Transverse colon (tissue), 3 donors: ENCODE measurements around the gene SLA2.

Experiments
- CTCF ChIP-seq, 5 experiments: fragments of 200-600 bp in 3 of 5; fragments of 450-650 bp in 2 of 5; sonication (generic) in 3 of 5; IDR thresholded peaks; 1 replicate in 2 of 5; 2 replicates in 3 of 5; pipeline ENCODE4 v1.5.1; 2016 to 2017; ENCODE audit warnings: antibody characterized with exemption in 5 of 5, inconsistent platforms in 3 of 5, mild to moderate bottlenecking in 2 of 5, moderate library complexity in 1 of 5
- POLR2A ChIP-seq: fragments of 450-650 bp; IDR thresholded peaks from one replicate; pipeline ENCODE4 v1.6.1; 2016; ENCODE audit warnings: antibody characterized with exemption, mild to moderate bottlenecking, moderate library complexity

DNA sequence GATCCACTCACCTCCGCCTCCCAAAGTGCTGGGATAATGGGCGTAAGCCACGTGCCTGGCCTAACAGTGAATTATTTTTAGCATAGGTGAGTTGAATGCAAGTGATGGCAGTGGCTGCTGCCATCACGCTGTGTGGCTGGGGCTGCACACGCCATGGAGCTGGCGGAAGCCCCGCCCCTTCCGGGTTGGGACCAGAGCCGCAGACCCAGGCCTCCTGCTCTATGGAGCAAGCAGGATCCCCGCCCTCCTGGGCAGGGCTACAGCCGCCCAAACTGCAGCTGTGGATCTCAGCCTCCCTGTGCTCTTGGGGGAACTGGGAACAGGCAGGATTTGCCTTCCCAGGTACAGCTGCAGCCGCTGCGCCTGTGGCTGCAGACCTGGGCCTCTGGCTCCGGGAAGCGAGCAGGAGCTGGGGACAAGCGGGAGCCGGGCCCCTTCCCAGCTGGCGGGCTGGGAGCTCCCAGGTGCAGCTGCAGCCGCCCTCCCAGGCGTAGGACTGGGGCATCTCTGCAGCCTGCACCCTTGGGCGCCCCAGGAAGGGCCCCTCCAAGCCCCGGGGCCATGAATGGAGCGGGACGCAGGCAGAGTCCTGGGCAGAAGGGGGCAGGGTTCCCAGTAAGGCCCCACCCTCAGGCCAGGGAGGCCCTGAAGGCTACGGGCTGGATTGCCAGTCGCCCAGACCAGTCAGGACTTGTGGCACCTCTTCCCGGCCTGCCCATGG, 30.9 kb upstream of the SLA2 start:
- TF ChIP-seq CTCF (IDR thresholded peaks at IDR 0.05) (no peak), POLR2A (no peak)
